Stimulated activated CD4-positive, alpha-beta T cell treated with anti-CD3 and anti-CD28 coated beads, Interleukin-4, amount 100 ng/mL, for 1 hour (primary cell): ENCODE results near the gene SSMEM1.
"Not testable (repeated sequence)": the region's sequence is repeated elsewhere in the genome, so short reads cannot be mapped to it uniquely, and the experiment has no call there.

Experiments
- DNase-seq: peaks from one replicate; pipeline ENCODE4 v3.0.0-alpha.2; 2020

The SSMEM1 gene

DNA sequence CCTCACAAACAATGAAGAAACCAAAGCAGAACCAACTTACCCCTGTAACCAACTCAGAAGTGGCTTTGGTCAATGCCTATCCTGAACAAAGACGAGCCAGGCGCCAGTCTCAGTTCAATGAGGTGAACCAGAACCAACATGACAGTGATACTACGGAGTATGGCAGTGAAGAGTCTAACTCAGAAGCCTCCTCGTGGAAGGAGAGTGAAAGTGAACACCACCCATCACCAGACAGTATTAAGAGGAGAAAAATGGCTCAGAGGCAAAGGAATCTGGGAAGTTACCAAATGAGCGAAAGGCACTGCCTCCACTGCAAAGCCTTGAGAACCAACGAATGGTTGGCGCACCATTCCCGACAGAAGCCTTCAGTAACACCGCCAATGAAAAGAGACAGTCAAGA, 8.4 kb downstream of the SSMEM1 start:
- DNase-seq: no peak

DNA sequence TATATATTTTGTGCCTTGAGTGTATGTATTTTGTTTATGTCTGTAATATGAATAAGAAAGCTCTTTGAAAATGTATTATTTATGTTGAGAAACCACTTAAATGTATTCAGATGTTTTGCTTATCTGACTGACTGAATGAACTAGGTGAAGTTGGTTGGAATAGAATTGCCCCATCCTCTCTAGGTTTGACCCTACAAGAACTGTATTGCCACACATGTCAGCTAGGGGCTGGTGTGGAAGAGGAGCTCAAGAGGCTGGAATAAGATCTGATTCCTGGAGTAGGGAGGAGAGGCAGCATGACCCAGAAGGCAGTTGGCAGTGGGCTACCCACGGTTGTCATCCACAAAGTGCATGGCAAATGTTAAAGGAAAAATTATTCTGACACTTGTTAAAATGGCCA, 9.1 kb downstream of the SSMEM1 start:
- DNase-seq: no peak

DNA sequence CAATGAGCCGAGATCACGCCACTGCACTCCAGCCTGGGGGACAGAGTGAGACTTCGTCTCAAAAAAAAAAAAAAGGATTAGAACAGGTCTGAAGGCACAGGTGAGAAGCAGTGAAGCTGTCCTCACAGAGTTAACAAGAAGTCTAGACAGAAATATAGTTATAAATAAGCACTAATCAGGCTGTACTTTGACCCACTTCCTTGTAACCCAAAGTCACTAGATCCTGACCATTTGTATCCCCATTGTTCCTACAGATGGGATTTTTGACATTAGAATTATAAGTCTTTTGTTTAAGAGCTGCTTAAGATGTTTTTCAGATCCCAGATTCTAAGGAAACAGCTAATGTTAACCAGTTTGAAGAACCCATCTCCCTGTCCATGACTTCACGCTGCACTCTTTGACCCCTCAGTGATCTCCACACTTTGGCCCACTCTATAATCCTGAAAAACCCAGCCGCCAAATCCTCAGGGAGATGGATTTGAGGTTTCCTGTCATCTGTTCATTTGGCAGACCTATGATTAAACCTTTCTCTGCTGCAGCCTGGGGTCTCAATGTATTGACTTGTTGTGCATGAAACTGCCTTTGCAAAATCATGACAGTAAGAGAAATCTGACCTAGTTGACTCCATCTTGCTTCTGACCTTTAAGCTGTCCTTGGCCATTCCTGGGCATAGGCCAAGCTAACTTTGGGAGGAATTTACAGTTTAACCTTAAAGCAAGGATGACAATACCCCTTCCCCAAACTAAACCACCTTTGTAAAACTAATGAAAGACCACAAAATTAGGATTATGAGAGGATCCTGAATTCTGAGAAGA, 11.4 kb downstream of the SSMEM1 start:
- DNase-seq: no peak

DNA sequence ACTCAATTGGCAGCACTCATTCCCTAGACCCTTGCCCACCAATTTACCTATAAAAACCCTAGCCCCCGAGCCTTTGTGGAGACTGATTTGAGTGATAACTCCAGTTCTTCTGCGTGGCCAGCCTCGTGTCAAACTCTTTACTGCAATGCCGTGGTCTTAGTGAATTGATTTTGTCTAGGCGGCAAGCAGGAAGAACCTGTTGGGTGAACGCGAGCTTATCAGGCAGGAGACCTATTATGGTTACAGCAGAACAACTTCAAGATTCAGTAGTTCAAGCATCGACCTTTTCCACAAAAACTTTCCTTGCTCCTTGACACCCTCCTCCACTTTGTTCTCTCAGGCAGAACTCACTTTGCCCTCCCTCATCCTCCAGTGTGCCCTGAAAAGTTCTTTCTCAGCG, 12.2 kb downstream of the SSMEM1 start:
- no peak for DNase-seq

DNA sequence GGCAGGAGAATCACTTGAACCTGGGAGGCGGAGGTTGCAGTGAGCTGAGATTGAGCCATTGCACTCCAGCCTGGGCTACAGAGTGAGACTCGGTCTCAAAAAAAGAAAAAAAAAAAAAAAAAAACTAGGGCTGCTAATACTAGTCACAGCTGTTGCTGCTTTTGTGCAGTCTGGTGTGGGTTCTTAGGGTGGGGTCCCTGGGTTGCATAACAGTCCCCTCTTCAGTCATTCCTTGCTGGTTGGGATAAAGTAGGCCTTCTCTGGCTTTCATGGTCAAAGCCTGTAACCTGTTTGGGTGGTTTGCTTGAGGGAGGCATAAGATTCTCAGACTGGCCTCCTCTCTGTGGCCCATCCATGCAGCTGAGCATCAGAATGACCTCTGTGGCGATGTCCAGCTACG, 14.1 kb downstream of the SSMEM1 start:
- DNase-seq: no peak

DNA sequence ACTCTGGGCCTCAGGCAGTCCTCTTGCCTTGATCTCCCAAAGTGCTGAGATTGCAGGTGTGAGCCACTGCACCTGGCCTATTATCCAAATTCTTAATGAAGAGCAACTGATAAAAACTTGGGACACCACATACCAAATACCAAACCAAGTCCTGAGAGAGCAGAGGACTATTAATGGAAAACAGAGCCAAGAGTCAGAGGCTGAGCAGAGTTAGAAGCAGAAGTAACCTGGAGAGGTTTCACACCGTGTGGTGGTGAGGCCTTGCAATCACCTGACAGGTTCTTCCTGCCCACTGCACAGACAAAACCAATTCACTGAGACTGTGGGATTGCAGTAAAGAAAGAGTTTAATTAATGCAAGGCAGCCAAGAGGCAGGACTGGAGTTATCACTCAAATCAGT, 16.0 kb downstream of the SSMEM1 start:
- DNase-seq: no peak

DNA sequence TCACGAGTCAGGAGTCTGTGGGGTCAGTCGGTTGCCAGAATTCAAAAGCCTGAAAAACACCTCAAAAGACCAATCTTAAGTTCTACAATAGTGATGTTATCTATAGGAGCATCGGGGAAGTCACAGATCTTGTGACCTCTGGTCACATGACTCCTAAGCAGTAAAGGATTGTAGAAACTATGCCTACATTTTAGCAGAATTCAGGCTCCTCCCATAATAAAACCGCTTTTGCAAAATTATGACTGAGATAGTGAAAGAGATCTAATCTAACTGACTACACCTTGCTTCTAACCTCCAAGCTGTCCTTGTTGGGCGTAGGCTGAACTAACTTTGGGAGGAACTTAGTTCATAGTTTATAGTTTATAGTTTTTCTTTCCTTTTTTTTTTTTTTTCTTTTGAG, 16.6 kb downstream of the SSMEM1 start:
- DNase-seq: no peak

DNA sequence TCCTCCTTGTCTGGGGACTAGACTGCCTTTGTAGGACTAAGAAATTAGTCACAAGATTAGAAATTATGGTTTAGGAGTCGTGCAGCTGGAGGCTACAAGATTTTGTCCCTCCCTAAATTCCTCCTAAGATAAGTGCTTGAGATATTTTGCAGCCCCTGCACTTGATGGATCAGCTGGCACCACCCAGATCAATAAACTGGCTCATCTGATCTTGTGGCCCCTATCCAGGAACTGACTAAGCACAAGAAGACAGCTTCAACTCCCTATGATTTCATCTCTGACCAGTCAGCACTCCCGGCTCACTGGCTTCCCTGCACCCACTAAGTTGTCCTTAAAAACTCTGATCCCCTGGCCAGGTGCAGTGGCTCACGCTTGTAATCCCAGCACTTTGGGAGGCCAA, 17.3 kb downstream of the SSMEM1 start:
- not testable (repeated sequence) for DNase-seq

DNA sequence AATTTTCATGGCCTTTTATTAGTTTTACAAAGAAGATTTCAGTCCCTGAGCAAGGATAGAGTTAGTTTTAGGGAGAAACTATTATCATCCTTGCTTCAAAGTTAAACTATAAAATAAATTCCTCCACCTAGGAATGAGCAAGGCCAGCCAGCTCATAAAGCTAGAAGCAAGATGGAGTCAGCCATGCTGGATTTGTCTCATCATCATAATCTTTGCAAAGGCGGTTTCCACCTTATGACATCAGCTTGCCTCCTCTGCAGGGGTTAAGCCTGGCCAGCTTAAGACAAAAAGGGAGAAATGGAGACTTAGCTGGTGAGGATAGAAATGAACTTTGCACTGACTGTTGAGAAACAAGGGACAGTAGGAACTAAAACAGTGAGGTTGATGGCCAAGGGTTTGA, 18.7 kb downstream of the SSMEM1 start:
- no peak for DNase-seq

DNA sequence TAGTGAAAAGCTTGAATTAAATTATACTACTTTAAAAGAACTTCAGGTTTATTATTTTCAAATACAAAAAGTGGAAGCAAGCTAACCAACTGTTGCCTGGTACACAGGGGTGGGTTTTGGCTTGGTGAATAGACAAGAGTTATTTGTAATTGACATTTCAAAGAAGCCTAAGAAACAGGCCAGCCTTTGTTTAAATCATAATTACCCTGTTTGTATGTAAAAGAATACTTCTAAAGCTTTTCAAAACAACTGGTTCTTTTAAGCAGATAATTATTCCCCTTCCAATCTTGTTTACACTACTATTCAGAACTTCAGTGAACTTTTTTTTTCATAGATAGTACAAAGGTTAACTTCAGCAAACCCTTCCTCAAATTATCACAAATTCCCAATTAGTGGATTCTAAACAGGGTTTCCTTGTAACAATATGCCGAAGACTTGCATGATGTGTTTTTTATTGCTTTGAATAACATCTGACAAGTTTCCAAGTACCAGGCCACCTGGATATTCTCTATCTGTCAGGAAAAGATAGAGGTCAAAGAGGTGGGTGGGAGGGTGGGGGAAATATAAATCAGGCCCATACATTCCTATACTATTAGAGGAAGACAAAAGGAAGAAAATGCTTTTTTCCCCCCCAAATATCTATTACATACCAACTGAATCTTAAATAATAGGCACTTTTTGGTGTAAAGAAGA, 20.4 kb downstream of the SSMEM1 start:
- no peak for DNase-seq

DNA sequence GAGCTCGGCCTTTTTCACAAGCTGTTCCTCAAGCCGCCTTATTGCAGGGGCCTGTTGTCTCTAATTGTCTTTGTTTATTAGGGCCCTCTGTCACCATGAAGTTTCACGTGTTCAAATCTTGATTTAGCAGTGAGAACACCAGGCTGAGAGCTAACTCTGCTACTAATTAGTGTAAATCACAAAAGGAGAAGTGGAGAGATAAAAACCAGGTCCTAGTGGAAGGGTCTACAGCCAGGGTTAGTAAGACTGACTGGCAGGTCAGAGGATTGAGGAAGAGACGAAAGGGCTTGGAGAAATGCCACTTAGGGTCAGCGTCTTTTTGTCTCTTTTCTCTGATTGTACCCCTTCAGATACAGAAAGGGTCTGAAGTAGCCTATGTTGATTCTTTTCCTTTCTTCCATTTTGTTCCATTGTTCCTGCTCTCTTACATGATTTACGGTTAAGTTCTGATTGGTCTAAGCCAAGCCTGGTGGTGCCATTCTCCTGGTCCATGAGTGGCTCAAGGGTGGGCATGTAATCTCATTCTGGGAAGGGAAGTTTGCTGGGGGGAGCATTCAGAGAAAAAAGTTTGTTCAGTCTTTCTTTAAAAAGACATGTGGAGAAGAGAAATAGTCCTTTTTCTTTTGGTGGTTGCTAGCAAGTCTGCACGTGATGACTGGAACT, 21.3 kb downstream of the SSMEM1 start:
- no peak for DNase-seq

DNA sequence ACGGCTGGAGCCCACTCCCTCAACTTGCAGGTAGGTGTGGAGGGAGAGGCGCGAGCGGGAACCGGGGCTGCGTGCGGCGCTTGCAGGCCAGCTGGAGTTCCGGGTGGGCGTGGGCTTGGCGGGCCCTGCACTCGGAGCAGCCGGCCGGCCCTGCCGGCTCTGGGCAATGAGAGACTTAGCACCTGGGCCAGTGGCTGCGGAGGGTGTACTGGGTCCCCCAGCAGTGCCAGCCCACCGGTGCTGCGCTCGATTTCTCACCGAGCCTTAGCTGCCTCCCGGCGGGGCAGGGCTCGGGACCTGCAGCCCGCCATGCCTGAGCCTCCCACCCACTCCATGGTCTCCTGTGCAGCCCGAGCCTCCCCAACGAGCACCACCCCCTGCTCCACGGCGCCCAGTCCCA, 22.3 kb downstream of the SSMEM1 start:
- DNase-seq: not testable (repeated sequence)

DNA sequence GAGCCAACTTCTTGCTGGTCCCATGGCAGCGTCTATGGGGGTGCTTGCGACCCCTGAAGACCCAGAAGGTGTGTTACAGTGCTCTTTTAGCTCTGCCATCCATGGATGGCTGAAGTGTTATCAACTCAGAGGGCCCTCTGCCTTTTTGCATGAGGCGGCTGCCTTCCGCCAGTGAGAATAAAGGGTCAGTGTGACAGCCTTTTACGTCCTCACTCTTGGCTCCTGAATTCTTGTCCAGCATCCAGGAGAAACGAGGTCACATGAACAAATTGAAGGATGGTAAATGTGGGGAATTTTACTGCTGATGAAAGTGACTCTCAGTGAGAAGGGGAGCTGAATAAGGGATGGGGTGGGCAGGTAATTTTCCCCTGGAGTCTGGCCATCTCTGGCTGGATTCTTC, 24.1 kb downstream of the SSMEM1 start:
- DNase-seq: no peak

DNA sequence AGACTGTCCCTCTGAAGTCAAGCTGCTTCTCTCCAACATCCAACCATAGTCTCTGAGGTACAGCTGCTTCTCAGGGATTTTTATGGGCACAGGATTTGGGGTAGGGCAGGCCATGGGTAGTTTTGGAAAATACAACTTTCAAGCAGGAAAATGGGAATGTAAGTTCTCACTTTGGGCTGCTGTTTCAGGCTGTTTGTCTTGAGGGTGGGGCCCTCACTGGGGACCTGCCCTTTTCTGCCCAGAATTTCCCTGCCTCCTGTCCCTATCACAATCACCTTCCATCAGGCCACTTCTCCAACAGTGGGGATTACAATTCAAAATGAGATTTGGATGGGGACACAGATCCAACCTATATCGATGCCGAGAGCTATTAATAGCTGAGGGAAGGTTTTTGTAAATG, 24.5 kb downstream of the SSMEM1 start:
- no peak for DNase-seq

DNA sequence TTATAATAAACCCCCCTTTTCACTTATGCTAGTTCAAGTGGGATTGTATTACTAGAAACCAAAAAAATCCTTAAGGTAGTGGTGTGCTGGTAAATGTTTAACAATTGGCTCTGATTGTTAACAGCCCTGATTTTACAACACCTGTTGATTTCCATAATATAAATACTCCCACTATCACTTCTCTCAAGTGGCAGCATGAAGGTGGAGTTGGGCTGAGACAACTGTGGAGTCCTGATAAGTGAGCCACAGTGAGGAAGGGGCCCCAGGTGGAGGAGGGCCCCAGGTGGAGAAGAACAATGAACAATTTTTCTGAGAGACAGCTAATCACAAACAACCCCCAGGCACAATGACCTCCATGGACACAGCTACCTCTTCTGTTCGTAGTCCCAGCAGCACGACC, 26.4 kb downstream of the SSMEM1 start:
- DNase-seq: no peak

DNA sequence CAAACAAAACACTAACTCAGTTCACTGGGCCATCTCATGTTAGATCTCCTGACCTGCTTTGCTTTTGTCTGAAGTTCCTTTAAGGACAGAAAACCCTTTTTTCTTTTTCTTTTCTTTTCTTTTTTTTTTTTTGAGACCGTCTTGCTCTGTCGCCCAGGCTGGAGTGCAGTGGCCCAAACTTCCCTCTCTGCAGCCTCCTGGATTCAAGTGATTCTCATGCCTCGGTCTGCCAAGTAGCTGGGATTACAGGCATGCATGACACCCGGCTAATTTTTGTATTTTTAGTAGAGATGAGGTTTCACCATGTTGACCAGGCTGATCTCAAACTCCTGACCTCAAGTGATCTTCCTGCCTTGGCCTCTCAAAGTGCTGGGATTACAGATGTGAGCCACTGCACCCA, 28.7 kb downstream of the SSMEM1 start:
- not testable (repeated sequence) for DNase-seq

DNA sequence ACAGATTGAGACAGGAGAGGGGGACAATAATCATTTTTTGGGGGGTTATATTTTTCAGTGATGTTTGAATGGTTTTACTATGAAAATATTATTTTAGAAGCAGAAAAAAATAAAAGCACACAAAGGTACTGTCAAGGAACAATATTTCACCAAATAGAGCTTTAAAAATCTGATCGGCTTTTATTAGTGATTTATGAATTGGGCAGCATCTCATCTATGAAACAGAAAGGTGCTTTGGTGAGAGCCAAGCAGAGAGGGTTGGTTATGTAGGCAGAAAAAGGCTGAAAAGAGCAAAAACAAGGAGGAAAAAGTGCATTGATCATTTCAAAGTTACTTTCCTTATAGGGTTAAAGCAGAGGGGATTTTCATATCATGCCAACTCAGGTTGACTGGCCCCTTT, 32.6 kb downstream of the SSMEM1 start:
- no peak for DNase-seq

DNA sequence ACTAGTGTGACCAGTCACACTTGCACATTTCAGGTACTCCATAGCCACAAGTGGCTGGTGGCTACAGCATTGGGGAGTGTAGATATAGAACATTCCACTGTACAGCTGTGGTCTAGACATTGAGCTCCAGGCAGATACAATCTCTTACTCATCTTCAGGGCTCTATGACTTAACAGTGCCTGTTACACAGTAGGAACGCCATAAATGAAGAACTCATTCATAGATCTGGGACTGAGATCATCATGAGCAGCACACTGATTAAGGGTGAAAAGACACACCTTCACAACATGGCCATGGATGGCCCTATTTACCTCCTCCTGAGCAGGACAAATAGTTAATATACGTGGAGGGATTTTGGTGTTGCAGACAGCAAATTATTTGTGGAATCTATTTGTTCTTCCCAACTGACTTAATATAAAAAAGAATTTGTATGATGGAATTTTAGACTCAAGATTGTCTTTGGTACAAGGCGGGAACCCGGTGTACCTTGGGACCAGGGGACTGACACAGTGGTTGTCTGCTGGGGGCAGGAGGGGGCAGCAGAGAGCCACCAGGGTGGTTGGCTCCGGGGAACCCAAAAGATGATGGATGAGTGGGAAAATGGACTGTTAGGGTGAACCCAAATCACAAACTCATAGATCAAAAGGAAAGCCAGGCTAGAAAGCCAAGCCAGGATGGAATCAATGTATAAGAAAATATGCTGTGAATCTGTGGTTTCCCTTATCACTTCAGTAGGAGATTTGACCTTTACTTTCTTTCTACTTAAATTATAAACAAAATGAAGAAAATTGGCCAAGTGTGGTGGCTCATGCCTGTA, 34.7 kb downstream of the SSMEM1 start:
- DNase-seq: peak; percentile 66

DNA sequence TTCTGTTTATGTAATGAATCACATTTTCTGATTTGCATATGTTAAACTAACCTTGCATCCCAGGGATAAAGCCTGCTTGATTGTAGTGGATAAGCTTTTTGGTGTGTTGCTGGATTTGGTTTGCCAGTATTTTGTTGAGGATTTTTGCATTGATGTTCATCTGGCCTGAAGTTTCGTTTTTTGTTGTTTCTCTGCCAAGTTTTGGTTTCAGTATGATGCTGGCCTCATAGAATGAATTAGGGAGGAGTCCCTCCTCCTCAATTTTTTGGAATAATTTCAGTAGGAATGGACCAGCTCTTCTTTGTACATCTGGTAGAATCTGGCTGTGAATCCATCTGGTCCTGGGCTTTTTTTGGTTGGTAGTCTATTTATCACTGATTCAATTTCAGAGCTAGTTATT, 35.8 kb downstream of the SSMEM1 start:
- not testable (repeated sequence) for DNase-seq

DNA sequence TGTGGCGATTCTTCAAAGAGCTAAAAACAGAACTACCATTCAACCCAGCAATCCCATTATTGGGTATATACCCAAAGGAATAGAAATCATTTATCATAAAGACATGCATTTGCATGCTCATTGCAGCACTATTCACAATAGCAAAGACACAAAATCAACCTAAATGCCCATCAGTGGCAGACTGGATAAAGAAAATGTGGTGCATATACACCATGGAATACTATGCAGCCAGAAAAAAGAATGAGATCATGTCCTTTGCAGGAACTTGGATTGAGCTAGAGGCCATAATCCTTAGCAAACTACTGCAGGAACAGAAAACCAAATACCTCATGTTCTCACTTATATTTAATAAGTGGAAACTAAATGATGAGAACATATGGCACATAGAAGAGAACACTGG, 38.8 kb downstream of the SSMEM1 start:
- not testable (repeated sequence) for DNase-seq

DNA sequence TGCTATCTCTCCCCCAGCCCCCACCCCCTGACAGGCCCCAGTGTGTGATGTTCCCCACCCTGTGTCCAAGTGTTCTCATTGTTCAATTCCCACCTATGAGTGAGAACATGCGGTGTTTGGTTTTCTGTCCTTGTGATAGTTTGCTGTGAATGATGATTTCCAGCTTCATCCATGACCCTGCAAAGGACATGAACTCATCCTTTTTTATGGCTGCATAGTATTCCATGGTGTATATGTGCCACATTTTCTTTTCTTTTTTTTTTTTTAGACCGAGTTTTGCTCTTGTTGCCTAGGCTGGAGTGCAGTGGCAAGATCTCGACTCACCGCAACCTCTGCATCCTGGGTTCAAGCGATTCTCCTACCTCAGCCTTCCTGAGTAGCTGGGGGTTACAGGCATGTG, 41.2 kb downstream of the SSMEM1 start:
- not testable (repeated sequence) for DNase-seq

DNA sequence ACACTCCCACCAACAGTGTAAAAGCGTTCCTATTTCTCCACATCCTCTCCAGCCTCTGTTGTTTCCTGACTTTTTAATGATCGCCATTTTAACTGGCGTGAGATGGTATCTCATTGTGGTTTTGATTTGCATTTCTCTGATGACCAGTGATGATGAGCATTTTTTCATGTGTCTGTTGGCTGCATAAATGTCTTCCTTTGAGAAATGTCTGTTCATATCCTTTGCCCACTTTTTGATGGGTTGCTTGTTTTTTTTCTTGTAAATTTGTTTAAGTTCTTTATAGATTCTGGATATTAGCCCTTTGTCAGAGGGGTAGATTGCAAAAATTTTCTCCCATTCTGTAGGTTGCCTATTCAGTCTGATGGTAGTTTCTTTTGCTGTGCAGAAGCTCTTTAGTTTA, 42.0 kb downstream of the SSMEM1 start:
- DNase-seq: not testable (repeated sequence)

DNA sequence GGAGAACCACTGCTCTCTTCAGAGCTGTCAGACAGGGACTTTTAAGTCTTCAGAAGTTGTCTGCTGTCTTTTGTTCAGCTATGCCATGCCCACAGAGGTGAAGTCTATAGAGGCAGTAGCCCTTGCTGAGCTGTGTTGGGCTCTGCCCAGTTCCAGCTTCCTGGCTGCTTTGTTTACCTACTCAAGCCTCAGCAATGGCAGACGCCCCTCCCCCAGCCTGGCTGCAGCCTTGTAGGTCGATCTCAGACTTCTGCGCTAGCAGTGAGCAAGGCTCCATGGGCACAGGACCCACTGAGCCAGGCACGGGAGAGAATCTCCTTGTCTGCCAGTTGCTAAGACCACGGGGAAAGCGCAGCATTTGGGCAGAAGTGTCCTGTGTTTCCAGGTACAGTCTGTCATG, 46.9 kb downstream of the SSMEM1 start:
- no peak for DNase-seq
